ENCODE data around the gene PRAMEF18.
"Not testable (repeated sequence)": the region's sequence is repeated elsewhere in the genome, so short reads cannot be mapped to it uniquely, and the experiment has no call there.

PRAMEF18 gene

DNA sequence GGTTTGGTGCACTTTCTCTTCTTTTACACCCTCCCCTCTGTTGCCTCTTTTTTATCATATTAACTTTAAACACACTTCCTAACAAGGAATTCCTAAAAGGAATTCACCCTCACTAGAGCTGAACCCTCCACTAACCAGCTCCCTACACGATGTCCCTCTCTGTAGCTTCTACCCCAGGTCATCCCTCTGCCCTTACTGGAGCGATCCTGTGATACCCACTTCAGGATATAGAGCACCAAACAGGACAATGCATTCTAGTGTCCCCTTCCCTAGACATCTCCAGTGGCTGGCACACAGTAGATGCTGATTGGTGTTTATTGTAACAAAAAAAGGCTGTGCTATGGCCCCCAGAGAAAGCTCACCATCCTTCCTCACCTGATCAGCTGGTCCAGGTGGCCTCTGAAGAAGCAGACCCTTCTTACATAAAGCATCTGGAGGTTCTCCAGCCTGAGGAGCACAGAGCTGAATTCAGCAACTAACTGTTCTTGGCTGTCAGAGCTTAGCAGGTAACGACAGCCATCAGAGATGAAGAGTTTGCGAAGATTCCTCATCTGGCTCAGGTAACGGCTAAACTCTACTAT is 1.4 kb downstream of the PRAMEF18 start:
- TF ChIP-seq, protein P1, sequence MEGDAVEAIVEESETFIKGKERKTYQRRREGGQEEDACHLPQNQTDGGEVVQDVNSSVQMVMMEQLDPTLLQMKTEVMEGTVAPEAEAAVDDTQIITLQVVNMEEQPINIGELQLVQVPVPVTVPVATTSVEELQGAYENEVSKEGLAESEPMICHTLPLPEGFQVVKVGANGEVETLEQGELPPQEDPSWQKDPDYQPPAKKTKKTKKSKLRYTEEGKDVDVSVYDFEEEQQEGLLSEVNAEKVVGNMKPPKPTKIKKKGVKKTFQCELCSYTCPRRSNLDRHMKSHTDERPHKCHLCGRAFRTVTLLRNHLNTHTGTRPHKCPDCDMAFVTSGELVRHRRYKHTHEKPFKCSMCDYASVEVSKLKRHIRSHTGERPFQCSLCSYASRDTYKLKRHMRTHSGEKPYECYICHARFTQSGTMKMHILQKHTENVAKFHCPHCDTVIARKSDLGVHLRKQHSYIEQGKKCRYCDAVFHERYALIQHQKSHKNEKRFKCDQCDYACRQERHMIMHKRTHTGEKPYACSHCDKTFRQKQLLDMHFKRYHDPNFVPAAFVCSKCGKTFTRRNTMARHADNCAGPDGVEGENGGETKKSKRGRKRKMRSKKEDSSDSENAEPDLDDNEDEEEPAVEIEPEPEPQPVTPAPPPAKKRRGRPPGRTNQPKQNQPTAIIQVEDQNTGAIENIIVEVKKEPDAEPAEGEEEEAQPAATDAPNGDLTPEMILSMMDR (IDR thresholded peaks at IDR 0.05; ENCODE audit: extremely low read depth, missing control alignments): no peak
- no peak for DNase-seq (ENCODE audit: low spot score)

DNA sequence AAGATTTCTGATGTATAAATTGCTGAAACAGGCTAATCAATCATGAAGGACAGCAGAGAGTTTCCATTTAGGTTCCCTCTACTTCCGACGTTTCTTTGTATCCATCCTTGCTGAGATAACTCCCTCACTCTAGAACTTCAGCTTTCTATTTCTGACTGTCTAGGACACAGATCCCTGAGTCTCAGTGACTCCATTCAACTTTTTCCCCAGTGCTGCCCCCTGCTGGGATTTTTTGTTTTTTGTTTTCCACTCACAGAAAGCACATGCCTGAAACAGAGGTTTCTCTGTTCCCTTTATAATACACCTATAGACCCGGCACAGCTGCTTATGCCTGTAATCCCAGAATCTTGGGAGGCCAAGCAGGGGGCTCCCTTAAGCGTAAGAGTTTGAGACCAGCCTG is 3.2 kb downstream of the PRAMEF18 start:
- not testable (repeated sequence) for DNase-seq (ENCODE audit: low spot score)

DNA sequence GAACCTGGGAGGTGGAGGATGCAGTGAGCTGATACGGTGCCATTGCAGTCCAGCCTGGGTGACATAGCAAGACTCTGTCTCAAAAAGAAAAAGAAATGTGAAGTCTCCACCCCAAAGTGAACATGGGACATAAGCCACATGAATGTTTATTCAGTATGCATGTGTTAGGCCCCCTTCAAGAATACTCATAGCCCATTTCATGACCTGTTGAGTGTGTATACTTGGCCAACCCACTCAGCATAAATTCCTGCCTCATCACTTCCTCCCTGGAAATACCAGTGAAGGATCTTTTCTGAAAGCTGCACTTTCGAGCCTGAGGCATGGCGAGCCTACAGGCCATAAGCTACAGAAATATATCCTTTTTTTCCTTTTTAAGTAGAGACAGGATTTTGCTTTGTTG is 6.8 kb downstream of the PRAMEF18 start:
- not testable (repeated sequence) for DNase-seq (ENCODE audit: low spot score)

DNA sequence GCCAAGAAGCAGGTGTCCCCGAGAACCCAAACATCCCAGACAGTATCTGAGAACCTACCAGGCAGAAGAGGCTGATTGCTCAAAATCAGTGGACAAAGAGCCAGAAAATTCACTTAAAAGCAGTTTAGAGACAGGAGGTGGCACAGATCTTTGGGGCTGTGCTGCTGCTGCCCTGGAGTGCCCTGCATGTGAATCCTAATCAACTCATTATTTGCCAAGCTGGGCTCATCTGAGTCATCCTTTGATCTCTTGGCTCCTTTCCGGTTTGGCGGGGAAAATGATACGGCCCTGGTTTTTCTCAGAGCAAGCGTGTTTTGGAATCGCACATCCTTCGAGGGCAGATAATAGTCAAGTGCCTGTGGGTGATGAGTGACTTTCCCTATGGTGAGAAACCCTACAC is 9.3 kb downstream of the PRAMEF18 start:
- DNase-seq (ENCODE audit: low spot score): not testable (repeated sequence)

DNA sequence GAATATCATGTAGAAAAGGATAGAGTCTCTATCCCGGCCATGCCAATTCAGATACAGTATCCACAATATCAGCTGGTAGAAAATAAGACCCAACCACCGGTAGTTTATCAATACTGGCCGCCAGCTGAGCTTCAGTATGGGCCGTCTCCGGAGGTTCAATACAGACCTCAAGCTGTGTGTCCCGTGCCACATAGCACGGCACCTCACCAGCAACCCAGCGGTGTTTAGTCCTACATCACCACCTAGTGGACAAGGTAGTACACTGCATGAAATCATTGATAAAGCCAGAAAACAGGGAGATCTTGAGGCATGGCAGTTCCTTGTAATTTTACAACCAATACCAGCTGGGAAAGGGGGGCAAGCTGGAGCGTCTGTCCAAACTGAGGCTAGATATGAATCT is 17.2 kb downstream of the PRAMEF18 start:
- not testable (repeated sequence) for DNase-seq (ENCODE audit: low spot score)

DNA sequence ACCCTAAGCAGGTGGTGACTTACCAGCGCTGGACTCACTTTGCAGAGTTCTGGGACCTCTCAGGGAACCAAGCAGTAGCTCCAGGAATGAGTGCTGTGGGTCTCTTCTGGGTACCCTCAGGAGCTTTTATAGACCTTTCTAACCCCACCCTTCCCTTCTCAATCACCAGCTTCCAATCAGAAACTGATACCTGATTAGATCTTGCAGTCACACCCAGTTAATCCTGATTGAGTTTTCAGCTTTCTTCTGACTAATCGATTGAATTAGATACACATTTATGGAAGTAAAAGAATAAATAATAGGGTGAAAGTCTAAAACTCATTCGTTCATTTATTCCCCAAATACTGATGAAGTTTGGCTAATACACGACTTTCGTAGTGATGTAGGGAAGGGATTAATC is 24.6 kb downstream of the PRAMEF18 start, which contains the start of gene PRAMEF13:
Gene PRAMEF13, minus strand, starts transcription at position 101 of the 400 bp plus-strand sequence. CDS start 1,820 bp downstream, outside the sequence.
- not testable (repeated sequence) for DNase-seq (ENCODE audit: low spot score)

All from GM20000 (cell line).